ENCODE results near the gene PIK3R5. TPM values are rescaled to one million over a fixed set of nuclear protein-coding genes. Genes with fewer than 3 reads are reported as not detected.
A peak's percentile ranks its signal among the peaks of the same experiment; 100 is the strongest.

The PIK3R5 gene, protein sequence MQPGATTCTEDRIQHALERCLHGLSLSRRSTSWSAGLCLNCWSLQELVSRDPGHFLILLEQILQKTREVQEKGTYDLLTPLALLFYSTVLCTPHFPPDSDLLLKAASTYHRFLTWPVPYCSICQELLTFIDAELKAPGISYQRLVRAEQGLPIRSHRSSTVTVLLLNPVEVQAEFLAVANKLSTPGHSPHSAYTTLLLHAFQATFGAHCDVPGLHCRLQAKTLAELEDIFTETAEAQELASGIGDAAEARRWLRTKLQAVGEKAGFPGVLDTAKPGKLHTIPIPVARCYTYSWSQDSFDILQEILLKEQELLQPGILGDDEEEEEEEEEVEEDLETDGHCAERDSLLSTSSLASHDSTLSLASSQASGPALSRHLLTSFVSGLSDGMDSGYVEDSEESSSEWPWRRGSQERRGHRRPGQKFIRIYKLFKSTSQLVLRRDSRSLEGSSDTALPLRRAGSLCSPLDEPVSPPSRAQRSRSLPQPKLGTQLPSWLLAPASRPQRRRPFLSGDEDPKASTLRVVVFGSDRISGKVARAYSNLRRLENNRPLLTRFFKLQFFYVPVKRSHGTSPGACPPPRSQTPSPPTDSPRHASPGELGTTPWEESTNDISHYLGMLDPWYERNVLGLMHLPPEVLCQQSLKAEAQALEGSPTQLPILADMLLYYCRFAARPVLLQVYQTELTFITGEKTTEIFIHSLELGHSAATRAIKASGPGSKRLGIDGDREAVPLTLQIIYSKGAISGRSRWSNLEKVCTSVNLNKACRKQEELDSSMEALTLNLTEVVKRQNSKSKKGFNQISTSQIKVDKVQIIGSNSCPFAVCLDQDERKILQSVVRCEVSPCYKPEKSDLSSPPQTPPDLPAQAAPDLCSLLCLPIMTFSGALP
- 100 to 1,000 TPM in 1 of 6 donors, 10 to 100 TPM in 5; 22.3 to 175 (median 49.8) TPM for total RNA-seq

DNA sequence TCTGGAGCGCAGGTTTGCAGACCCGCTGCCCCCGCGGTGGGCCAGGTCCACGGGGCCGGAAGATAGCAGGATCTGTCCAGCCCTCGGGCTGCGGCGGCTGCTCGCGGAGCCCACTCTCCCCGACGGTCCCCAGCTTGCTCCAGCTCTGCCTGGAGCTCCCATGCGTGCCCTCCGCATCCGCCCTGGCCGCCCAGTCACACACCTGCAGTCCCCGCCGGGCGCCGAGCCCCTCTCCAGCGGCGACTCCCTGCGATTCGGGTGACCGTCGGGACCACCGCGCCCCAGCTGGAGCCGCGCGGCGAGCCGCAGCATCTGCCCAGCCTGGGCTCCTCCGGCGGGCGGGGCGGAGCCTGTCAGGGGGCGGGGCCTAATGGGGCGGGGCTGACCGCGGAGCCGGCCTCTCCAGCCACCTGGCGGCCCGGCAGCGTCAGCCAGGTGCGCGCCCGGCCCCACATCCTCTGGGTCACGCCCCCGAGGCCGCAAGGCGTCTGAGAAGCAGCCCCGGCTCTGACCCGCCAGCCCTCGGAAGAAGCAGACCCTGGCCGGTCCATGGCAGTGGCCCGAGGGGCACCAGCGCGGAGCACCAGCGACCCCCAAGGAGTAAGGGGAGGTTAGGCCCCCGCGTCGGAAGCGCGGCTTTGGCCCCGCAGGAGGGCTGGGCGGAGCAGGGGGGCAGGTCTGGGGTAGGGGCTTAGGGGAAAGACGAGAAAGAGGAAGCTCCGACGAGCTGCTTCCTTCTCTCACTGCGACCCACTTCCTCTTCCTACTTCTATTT is at the start of gene PIK3R5:
Gene PIK3R5, minus strand, starts transcription at position 314 of the 775 bp plus-strand sequence. CDS start 54,213 bp downstream, outside the sequence.
- Histone ChIP-seq H3K27me3 (peaks cover 0 to 17% (median 8%) of the 10 kb centered on the region in 4 donors), H3K36me3 (no peaks in the 10 kb centered on the region), H3K4me3 (peak within 1 kb of the TSS; percentile 18 to 64 (median 58)), H3K27ac (peak within 1 kb of the TSS; percentile 81 to 97 (median 88)), H3K4me1 (peaks cover 0 to 17% (median 5%) of the 10 kb centered on the region in 4 donors), H3K9me3 (no peaks in the 10 kb centered on the region)
- 4 to 6% methylated on average over 14 to 30 of the region's 72 CpGs for WGBS, 2 donors
- TF ChIP-seq, protein P1, sequence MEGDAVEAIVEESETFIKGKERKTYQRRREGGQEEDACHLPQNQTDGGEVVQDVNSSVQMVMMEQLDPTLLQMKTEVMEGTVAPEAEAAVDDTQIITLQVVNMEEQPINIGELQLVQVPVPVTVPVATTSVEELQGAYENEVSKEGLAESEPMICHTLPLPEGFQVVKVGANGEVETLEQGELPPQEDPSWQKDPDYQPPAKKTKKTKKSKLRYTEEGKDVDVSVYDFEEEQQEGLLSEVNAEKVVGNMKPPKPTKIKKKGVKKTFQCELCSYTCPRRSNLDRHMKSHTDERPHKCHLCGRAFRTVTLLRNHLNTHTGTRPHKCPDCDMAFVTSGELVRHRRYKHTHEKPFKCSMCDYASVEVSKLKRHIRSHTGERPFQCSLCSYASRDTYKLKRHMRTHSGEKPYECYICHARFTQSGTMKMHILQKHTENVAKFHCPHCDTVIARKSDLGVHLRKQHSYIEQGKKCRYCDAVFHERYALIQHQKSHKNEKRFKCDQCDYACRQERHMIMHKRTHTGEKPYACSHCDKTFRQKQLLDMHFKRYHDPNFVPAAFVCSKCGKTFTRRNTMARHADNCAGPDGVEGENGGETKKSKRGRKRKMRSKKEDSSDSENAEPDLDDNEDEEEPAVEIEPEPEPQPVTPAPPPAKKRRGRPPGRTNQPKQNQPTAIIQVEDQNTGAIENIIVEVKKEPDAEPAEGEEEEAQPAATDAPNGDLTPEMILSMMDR (IDR thresholded peaks at IDR 0.05), result peak in 4 of 6 experiments; percentile 29 to 40 (median 35)
- TF ChIP-seq POLR2A (IDR thresholded peaks at IDR 0.05) (peak in 1 of 4 donors; percentile 83), EP300 (IDR thresholded peaks at IDR 0.05) (no peak), POLR2AphosphoS5 (IDR thresholded peaks at IDR 0.05) (peak in 1 of 2 donors; percentile 33)
- ATAC-seq (ENCODE audit: low FRiP score in 2 of 2) (peak; percentile 79 to 92), DNase-seq (peak; percentile 73 to 95)

DNA sequence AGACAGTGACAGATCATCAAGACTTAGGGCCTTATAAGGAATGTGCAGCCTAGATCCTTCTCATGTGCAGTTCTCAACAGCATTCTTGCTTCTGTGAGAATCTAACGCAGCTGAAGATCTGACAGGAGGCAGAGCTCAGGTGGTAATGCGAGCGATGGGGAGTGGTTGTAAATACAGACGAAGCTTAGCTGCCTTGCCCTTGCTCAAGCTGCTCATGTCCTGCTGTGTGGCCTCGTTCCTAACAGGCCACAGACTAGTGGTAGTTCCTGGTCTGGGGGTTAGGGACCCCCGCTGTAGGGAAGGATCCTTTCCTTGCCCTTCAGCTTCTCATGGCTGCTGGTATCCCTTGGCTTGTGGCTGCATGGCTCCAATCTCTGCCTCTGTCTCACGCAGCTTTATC is 45.5 kb upstream of the PIK3R5 start:
- DNase-seq (no peak), ATAC-seq (ENCODE audit: low FRiP score in 2 of 2) (no peak)
- H3K27ac ChIP-seq, result no peak overlapping the region
- TF ChIP-seq POLR2AphosphoS5 (IDR thresholded peaks at IDR 0.05), result no peak
- no peak for TF ChIP-seq EP300 (IDR thresholded peaks at IDR 0.05)
- TF ChIP-seq, protein P1 (IDR thresholded peaks at IDR 0.05), result no peak
- TF ChIP-seq POLR2A (IDR thresholded peaks at IDR 0.05), result no peak
- no peaks in the 10 kb centered on the region for H3K27me3 ChIP-seq
- H3K4me1 ChIP-seq, result no peaks in the 10 kb centered on the region
- 86 to 90% methylated on average over 7 of the region's 7 CpGs for WGBS, 2 donors
- no peaks in the 10 kb centered on the region for H3K36me3 ChIP-seq
- H3K4me3 ChIP-seq, result no peak overlapping the region
- H3K9me3 ChIP-seq, result no peaks in the 10 kb centered on the region

DNA sequence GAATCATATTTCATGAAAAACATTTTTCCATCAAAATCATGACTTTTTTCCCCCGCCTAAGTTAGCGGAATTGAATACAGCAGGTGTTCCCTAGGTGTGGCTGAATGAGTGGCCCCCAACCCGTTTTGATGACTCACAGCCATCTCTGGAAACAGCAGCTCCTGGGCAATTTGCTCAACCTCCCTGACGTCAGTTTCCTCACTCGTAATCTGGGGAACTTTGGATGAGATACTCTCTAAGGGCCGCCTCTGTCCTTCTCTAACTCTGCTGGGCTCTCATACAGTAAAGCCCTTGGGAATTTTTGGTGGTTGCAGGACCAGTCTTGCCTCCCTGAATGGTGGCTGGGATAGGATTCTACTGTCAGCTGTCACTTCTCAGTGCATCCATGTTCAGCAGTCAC is 44.2 kb upstream of the PIK3R5 start:
- H3K27ac ChIP-seq, result no peak overlapping the region
- TF ChIP-seq POLR2AphosphoS5 (IDR thresholded peaks at IDR 0.05) (no peak), POLR2A (IDR thresholded peaks at IDR 0.05) (no peak), EP300 (IDR thresholded peaks at IDR 0.05) (no peak)
- TF ChIP-seq, protein P1 (IDR thresholded peaks at IDR 0.05), result no peak
- peaks cover 0 to 9% (median 5%) of the 10 kb centered on the region in 4 donors for H3K27me3 ChIP-seq
- ATAC-seq (ENCODE audit: low FRiP score in 2 of 2) (no peak), DNase-seq (no peak)
- no peak overlapping the region for H3K4me3 ChIP-seq
- H3K9me3 ChIP-seq, result no peaks in the 10 kb centered on the region
- peaks cover 0 to under 1% (median 0%) of the 10 kb centered on the region in 4 donors for H3K4me1 ChIP-seq
- H3K36me3 ChIP-seq, result no peaks in the 10 kb centered on the region
- 58 to 67% methylated on average over 6 of the region's 6 CpGs for WGBS, 2 donors

DNA sequence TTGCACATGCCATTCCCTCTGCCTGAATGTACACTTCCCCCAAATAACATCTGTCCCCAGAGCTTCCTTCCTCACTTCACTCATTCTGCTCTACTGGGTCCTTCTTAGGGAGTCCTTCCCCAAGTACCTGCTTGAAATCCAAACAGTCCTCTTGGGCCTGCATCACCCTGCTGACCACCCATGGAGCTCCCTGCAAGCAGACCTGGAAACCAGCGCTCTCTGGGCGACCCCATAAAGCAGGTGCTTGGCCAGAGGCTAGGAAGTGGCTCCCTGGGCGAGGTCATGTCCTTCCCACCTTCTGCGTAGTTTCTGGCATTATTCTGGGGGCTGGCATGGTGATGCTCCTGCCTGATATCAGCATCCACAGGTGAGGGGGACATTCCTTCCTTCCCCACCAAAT is 43.6 kb upstream of the PIK3R5 start:
- ATAC-seq (ENCODE audit: low FRiP score in 2 of 2), result no peak
- TF ChIP-seq POLR2AphosphoS5 (IDR thresholded peaks at IDR 0.05), result no peak
- no peak for TF ChIP-seq POLR2A (IDR thresholded peaks at IDR 0.05)
- no peak for TF ChIP-seq EP300 (IDR thresholded peaks at IDR 0.05)
- TF ChIP-seq, protein P1 (IDR thresholded peaks at IDR 0.05), result no peak
- H3K9me3 ChIP-seq, result no peaks in the 10 kb centered on the region
- peaks cover 2 to 16% (median 8%) of the 10 kb centered on the region in 4 donors for H3K27me3 ChIP-seq
- H3K36me3 ChIP-seq, result no peaks in the 10 kb centered on the region
- no peak for DNase-seq
- H3K4me3 ChIP-seq, result no peak overlapping the region
- H3K27ac ChIP-seq, result no peak overlapping the region
- peaks cover under 1 to 7% (median 4%) of the 10 kb centered on the region in 4 donors for H3K4me1 ChIP-seq
- 80 to 90% methylated on average over 4 of the region's 4 CpGs for WGBS, 2 donors
